22Rv1 (cell line): ENCODE measurements around the gene DNM3.

Experiments
- ZFX ChIP-seq: fragments of 450-650 bp; IDR thresholded peaks from 2 replicates; pipeline ENCODE4 v1.6.1; 2017; ENCODE audit warnings: antibody characterized with exemption, borderline replicate concordance
- TF ChIP-seq, protein P1 (sequence below): fragments of 450-650 bp; IDR thresholded peaks from 2 replicates; pipeline ENCODE4 v1.5.1; 2017; ENCODE audit warnings: mild to moderate bottlenecking

DNA sequence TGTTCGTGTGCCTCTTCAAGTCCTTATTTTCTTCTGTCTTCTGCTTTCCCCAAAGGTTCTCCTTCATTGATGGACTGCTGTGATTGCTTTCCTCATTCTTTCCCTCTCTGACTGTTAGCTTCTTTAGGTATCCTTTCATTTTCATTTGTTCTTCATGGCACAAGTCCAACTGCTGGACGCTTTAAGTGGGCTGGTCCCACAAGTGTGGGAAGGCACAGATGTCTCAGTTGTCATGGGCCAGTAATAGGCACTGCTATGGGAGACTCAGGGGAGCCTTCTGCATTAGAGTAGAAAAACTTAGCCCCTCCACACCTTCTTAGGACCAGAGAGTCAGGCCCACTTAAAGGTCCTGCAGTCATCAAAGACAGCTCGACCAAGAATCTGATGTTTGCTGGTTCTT is 456.8 kb downstream of the DNM3 start:
- TF ChIP-seq, protein P1, sequence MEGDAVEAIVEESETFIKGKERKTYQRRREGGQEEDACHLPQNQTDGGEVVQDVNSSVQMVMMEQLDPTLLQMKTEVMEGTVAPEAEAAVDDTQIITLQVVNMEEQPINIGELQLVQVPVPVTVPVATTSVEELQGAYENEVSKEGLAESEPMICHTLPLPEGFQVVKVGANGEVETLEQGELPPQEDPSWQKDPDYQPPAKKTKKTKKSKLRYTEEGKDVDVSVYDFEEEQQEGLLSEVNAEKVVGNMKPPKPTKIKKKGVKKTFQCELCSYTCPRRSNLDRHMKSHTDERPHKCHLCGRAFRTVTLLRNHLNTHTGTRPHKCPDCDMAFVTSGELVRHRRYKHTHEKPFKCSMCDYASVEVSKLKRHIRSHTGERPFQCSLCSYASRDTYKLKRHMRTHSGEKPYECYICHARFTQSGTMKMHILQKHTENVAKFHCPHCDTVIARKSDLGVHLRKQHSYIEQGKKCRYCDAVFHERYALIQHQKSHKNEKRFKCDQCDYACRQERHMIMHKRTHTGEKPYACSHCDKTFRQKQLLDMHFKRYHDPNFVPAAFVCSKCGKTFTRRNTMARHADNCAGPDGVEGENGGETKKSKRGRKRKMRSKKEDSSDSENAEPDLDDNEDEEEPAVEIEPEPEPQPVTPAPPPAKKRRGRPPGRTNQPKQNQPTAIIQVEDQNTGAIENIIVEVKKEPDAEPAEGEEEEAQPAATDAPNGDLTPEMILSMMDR: no peak
- TF ChIP-seq ZFX: no peak
